Activated CD4-positive, alpha-beta T cell treated with anti-CD3 and anti-CD28 coated beads for 48 hours (primary cell): ENCODE data around the gene GARNL3.

ENCODE experiments used
- DNase-seq: peaks from one replicate; pipeline ENCODE4 v3.0.0-alpha.2; 2020

Gene GARNL3

DNA sequence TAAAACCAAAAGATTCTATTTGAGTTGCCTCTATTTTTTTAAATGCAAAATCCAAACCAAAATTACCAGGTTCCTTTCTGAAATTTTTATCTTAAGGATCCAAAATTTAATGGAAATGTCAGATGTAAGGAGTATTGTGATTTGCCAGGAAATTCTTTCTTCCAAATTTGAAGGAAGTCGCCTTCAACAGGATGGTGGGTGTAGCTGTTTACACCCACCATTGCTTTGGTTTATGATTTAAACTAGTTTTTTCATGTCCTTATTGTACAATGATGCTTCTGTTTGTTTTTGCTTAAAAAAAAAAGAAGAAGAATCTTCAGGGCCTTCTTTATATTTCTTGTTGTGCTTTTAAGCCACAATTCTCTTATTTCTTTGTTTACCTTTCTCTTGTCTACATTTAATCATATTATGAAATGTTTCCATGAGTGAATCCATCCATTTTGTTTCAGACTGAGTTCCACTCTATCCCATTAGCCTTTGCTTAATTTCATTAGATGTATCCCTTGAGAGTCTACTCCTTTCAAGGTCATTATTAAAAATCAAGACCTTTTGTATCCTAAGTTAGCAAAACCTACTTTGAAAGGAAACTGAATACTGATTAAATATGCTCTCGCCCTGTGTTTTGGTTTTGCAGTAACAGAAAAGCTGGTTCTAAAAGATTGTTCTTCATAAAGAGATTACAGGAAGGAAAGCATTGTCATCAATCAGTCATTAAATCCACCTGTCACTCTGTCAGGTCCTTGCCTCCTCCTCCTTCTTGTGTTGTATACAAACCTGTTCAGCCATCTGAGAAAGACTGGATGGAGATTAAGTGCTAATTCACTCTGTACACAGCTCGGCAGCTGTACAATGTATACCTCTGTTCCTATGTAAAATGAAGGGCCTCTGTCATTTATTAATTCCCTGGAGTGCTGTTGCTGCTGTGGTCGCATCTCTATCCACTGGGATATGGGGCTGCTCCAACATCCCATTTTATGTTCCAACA lies 86.9 kb downstream of the GARNL3 start:
- DNase-seq: no peak

DNA sequence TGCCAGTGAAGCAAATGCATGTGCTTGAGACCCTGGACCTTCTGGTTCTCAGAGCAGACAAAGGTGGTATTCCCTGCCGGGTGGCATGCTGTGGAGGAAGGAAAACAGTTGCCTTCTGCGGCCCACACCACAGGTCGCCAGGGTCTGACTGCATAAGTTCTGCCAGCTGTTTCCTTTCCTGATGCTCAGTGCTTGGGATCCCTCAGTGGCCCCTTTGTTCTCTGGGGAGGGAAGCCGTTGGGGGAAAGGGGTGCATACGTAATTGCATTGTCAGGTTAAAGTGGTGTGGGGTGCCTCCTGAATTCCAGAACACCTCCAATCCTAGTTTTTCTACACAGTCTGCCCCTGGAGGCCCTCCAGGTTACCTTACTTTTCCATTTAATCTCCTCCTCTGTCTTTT lies 89.3 kb downstream of the GARNL3 start:
- DNase-seq: no peak

DNA sequence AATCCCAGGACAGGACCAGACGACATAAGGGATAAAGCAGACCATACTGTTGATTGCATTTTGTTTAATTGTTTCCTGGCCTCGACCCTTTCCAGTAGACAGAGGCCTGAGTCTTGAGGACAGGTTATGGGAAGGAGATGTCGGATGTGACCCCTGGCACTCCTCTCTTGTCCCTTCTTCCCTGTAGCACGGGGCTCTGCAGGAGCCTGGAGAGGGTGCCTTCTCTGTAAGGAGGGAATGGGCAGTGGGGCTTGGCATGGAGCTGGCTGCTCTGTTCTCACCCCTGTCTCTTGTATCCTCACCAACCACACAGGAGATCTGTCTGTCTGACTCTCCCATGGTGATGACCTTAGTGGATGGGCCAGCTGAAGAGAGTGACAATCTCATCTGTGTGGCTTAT lies 92.3 kb downstream of the GARNL3 start:
- DNase-seq: no peak

DNA sequence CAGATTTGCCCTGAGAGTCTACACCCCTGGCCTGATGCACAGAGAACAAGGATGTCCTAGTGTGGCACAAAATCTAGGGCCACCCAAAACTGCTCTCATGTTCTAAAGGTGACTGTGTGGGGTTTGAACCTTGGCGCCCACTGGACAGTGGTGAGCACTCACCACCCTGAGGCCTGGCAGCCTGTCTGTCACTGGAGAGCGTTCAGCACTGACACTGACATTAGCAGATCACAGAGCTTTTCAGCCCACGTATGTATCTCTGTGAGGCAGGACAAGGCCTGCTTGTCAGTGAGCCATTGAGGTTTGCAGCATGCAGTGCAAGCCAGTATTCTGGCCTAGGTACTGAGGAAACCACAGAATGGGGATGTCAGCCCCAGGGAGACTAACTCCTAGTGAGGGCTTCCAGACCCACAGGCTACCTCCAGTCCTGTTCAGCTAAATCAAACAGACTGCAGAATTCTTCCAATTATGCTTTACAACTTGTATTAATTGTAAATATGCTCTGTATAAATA lies 93.5 kb downstream of the GARNL3 start:
- DNase-seq: no peak

DNA sequence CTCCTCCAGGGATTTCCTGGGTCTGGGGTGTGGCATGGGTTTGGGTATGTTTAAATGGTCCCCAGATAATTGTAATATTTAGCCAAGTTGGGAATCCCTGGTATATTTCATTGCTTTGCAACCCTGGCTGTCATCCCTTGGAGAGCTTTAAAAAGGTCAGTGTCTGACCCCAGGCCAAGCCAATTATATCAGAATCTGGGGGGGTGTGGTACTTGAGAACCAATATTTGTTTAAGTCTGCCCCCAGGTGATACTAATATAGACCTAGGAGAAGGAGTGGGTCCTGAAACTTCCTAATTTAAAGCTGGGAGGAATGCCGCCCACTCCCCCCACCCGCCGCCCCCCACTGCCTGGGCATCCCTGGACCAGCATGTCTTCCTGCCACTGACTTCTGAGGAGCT lies 94.2 kb downstream of the GARNL3 start:
- DNase-seq: no peak

DNA sequence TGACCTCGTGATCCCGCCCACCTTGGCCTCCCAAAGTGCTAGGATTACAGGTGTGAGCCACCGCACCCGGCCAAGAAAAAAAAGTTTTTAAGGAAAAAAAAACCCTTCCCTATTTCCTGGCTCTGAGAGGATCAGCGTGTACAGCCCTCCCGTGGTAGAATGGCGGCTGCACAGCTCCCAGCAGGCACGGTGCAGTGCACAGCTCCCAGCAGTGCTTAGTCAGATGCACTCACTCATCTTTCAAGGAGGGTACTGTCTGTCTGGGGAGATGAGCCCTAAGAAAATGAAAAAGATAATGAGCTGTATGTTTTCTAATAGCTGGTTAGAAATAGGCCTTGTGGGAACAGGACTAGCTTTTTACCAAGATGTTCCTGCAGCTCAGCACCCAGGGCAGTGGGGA lies 95.7 kb downstream of the GARNL3 start:
- DNase-seq: no peak

DNA sequence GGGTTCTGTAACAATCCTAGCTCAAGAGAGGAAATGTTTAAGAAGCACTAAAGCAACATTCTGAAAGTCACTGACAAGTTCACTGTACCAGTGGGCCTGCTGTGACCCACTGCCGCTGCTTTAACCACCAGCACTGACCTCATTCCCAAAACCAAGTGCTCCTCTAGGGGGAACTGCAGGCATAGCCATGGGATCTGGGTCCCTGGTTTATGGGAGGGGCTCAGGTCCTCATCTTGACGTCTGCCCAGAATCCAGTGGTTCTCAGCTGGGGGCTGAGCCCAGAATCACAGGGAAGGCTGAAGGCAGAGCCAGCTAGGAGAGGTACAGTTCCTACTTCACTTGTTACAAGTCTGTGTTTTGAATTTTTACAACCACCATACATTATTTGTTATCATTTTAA lies 96.3 kb downstream of the GARNL3 start:
- no peak for DNase-seq

DNA sequence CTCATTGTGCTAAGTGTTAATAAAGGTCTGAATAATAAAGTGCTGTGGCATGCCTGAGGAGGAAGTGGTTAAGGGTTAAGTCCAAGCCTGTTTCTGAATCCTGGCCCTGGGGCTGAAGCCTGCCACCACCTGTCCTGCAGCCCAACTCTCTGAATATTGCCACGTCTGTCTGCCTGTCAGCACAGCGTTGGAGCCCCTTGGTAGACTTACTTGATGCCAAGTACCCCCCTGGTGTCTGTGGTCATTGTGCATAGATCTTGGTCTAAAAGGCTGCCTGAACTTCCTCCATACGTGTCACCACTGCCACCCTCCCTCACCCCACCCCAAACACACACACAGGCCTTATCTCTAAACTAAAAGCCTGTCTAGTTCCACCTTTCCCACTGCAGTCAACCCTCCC lies 97.0 kb downstream of the GARNL3 start:
- DNase-seq: no peak

DNA sequence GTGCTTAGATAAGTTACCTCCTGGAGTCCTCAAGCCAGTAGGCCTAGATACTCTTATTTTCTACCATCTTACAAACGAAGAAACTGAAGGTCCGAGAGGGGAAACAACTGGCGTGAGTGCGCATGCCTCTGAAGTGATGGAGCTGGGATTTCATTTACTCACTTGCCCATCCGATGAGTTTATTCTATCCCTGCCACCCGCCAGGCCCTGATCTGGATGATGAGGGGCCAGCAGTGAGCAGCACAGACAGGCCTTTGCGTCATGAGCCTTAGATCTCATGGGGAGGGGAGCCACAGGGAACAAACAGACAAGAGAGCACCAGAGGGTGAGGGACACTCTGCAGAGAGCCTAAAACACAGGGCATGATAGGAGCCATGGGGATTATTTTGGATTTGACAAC lies 98.3 kb downstream of the GARNL3 start:
- DNase-seq: no peak

DNA sequence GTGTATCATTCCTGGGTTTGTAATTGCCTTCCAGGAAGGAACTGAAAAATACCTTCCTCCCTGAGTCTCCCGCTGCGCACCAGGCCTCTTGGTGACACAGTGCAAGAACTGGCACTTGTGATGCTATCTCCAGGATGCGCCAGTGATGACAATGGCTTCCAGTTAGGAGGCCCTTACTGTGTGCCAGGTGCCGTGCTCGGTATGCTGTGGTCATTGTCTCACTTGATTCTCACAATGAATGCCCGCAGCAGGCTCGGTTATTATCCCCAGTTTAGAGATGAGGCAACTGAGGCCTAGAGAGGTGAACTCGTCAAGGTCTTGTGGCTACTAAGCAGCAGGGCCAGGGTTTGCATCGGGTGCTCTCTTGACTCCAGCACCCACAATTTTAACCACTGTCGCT lies 100.9 kb downstream of the GARNL3 start:
- no peak for DNase-seq

DNA sequence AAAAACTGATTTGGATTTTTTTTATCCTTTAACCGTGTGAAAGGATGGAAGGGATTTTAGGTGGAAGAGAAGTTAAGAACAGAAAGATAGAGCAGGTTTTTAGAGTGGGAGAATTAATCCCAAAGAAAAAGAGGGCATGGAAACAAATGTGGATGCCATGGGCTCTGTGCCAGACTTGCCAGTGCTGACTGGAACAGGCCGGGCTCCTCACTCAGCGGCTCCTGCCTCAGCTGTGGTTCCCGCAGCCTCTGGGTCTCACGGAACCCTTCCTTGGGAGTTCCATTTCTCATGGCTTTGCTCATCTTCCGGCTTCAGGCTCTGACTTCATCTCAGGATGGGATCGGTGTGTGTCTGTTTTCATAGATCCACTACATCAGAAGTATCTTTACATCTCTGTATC lies 102.0 kb downstream of the GARNL3 start:
- no peak for DNase-seq

DNA sequence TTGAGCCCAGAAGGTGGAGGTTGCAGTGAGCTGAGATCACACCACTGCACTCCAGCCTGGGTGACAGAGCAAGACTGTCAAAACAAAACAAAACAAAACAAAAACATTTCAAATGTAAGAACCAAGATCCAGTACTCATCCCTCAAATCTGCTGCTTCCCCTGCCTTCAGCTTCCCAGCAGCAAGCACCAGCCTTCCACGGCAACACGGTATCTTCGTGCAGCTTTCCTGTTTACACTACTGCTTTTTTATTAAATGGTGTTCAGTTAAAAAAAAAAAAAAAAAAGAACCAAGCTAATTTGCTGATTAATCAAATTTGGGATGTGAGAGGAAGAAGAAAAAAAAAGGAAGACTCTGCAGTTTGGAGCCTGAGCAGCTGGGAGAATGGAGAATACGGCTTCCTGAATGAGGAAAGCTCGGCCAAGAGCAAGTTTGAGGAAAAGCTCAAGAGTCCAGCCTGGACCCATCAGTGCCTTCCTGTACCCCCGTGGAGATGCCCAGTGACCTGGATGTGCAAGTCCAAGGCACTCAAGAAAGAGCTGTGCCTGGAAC lies 104.4 kb downstream of the GARNL3 start:
- no peak for DNase-seq

DNA sequence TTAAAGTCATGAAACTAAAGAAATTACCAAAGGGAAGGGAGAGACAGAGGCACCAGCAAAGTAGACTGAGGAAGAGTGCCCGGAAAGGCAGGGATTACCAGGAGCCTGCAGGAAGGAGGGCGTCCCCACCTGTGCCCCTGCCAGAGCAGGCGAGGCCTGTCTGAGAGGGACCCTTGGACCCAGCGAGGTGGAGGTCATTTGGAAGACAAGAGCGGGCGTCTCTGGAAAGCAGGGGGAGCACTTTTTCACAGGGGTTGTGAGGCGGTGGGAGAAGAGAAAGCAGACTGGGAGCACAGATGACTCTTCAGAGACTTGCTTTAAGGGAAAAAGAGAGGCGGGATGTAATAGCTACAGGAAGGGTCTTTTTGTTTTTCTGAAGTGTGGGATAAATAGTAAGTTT lies 104.9 kb downstream of the GARNL3 start:
- DNase-seq: no peak

DNA sequence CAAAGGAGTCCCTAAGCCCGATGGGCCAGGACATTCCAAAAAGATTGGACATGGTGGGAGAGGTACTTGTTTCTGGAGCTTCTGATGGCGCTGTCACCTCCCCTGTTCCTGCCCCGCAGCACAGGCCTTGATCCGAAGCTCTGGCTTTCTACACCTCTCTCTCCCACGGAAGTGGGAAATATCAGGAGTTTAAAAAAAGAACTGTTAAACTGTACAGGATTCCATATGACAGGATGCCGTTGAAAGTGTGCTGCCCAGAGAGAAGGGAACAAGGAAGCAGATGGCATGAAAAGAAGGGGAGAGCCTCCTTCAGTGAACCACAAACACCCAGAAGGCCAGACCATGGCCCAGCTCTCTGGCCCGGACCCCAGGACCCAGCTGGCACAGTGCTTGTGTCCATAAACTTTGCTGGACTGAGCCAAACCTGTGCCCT lies 105.6 kb downstream of the GARNL3 start:
- DNase-seq: no peak

DNA sequence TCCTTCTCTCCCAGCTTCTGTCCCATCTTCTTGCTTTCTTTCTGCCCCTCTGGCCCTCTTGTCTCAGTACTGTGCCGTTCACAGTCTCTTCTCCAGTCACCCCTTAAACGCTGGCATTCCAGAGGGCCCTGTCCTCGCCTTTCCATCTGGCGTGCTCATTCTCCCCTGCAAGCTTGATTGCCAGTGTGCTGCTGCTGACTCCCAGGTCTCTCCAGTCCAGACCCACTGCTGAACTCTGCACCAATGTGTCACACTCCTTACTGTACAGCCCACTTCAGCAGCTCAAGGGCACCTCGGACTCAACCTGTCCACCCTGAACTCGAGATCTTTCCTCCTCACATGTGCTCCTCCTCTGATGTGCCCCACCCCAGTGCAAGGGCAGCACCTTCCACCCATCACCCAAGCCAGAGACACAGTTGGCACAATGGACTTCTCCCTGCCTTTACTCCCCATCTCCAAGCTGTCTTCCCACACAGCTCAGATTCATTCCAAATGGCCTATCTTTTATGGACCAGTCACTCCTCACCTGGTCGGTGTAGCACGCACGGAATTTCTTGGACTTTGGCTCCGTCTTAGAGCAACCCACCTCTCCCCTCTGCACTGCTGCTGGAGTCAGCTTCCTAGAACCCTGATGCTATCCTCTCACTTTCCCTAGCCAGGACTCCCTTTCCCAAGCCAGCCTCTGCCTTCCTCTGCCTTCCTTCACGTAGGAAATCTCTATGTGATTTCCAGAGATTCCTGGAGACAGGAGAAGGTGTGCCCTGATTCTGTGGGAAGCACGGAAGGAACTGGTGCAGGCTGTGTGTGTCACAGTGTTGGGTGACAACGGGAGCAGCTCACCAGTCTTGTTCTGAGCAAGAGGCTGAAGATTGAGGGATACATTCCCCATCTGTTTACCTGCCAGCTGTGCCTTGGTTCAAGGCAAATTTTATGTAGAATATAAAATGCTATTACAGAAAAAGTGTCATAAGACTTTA lies 106.4 kb downstream of the GARNL3 start:
- no peak for DNase-seq

DNA sequence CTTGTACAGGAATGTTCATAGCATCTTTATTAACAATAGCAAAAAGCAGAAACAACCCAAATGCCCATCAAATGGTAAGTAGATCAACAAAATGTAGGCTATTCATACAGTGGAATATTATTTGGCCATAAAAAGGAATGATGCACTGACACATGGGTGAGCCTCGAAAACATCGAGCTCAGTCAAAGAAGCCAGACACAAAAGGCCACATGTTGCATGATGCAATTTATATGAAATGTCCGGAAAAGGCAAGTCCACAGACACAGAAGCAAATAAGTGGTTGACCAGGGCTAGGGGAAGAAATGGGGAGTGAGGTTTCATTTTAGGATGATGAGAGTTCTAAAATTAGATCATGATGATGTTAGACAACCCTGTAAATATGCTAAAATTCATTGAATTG lies 115.9 kb downstream of the GARNL3 start:
- no peak for DNase-seq

DNA sequence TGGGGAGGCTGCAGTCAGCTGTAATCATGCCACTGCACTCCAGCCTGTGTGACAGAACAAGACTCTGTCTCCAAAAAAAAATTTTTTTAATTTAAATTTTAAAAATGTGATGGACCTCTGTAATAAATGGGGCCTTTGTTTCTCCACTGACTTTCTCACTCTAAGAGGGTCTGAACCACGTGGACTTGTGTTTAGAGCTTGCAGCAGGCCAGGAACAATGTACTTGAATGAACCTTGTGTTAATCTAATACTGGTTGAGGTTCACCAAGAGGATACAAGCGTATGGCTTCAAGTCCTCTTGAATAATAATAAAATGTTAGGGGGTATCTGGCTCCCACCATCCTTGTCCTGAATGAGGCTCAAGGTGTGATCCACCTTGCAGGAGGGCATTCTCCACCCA lies 118.0 kb downstream of the GARNL3 start:
- DNase-seq: no peak

DNA sequence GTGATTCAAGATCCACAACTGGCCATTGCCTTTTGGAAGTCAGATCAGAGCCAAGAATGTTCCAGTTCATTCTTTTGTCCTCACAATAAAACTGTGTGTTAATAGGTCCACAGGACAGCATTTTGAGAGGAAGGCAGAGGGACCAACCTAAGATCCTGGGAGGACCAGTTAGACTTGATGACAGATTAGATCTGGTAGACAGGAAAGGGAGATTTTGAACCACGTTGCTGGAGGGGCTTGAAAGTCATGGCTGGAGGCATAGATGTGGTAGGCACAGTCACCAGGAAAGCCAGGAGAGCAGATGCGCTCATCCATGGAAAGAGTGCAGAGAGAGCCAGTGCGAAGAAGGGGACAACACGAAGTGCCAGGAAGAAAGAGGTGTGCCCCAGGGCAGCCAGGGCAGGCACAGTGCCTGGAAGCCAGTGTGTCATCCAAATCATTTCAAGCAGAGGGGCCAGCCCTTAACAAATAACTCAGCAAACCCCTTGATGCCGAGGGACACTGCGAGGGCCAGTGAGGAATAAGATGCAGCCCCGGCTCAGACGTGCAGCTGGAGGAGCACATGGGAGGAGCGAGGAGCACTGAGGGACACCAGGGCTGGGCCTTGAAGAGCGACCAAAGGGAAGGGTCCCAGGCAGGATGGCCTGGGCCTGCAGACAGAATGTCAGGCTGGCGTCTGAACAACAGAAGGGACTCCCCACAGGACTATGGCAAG lies 119.6 kb downstream of the GARNL3 start:
- no peak for DNase-seq

DNA sequence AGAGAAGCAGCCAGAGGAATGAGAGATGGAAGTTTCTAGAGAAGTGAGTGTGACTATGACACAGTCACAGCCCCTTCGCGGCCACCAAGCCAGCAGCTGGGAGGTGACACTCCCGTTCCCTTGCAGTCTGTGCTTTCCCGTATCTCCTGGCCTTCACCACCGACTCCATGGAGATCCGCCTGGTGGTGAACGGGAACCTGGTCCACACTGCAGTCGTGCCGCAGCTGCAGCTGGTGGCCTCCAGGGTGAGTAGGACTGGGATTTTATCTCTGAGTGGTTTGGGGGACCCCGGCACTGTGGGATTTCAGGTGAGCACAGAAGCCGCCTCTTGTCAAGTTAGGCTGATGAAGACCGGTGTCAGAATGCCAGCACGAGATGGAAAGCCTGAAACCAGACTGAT lies 120.3 kb downstream of the GARNL3 start:
- DNase-seq: no peak

DNA sequence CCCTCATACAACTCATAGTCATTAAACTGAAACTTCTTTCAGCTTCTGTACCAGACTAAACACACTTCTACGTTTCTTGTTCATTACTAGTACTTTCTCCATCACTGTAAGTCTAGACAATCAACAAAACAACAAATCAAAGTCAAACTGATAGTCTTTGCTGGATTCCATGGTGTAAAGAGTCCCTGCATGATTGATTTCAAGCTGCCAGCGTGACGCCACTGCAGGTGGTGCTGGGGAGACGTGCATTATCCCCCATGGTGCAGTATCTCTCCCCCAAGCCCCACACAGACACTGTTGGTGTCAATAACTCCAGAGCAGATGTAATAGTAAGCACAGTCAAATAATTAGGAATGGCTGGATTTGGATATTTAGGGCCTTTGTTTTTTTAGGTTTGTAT lies 121.7 kb downstream of the GARNL3 start:
- no peak for DNase-seq

DNA sequence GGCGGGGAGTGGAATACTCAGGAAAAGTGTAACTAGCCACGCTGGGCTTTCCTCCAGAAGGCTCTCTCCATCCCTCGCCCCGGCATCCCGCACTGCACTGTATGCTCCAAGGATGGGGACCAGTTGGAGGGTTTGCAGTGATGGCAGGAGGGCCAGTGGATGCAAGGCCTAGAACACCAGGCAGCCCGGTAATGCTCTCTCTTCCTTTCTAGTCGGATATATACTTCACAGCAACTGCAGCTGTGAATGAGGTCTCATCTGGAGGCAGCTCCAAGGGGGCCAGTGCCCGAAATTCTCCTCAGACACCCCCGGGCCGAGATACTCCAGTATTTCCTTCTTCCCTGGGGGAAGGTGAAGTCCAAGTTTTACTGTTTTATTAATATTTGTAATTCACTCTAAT lies 122.4 kb downstream of the GARNL3 start:
- DNase-seq: no peak

DNA sequence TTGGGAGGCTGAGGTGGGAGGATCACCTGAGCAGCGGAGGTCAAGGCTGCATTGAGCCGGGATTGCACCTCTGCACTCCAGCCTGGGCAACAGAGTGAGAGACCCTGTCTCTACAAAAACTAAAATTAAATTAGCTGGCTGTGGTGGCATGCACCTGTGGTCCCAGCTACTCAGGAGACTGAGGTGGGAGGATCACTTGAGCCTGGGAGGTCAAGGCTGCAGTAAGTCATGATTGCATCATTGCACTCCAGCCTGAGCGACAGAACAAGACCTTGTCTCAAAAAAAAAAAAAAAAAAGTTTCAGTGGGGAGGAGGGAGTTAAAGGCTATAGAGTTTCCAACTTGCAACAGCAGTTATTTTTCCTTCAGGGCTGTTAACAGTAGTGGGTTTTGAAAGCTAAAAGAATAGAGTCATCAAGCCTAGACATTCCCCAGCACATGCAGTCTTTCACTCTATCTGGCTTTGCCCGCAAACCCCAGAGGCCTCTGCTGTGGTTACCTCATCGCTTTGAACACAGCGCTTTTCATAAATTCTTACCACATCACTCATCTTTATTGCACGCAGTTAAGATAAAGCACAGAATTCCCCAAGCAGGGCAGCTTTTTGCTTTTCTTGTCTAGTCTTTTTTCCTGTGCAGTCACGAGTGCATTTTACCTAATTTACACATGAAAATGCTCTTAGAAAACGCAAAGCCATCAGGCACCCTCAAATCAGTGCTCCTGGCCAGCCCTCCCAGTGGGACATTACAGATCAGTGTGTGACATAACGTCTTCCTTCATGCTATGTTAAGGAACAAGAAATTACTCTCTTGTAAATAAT lies 123.7 kb downstream of the GARNL3 start:
- peak; percentile 86 for DNase-seq
